H1 (cell line): Measurements from ENCODE around the gene BEND4. TPM values are rescaled to one million over a fixed set of nuclear protein-coding genes. Genes with fewer than 3 reads are reported as not detected.

ENCODE experiments used
- CTCF ChIA-PET: fragments of 300-600 bp; sonication (Branson Sonifier 250); formaldehyde crosslinking; loops from one replicate; lab custom pipeline; 2021; ENCODE audit not compliant: partially characterized antibody; lab: Charles Lee
- POLR2A ChIA-PET: fragments of 300-600 bp; sonication (Branson Sonifier 250); formaldehyde crosslinking; loops from one replicate; lab custom pipeline; 2021; ENCODE audit warnings: inconsistent platforms; ENCODE audit not compliant: partially characterized antibody; lab: Charles Lee
- DNase-seq, 2 experiments: peaks; one replicate each; pipeline versions ENCODE4 v3.0.0 to v3.0.0-alpha.2; 2010 to 2022; ENCODE audit warnings: low spot score in 2 of 2, low read depth in 1 of 2, mixed read lengths in 1 of 2
- FAIRE-seq: peaks from 2 replicates; lab custom pipeline; 2011; peaks lifted over from hg19 to GRCh38; lab: Jason Lieb, UNC
- H2AFZ ChIP-seq: 2 replicates; pipeline ENCODE4 v1.8.1; 2012; ENCODE audit warnings: low read length, inconsistent platforms
- H2AK5ac ChIP-seq: 2 replicates; pipeline ENCODE4 v1.6.1; 2013; ENCODE audit warnings: low read depth, low read length
- H2BK120ac ChIP-seq: replicated peaks from 2 replicates; pipeline ENCODE3; 2013; ENCODE audit warnings: low read depth, low read length, inconsistent platforms
- H2BK12ac ChIP-seq: 2 replicates; pipeline ENCODE4 v1.6.1; 2013; ENCODE audit warnings: low read depth, low read length
- H2BK15ac ChIP-seq: 2 replicates; pipeline ENCODE4 v1.6.1; 2013; ENCODE audit warnings: low read length
- H2BK20ac ChIP-seq: 2 replicates; pipeline ENCODE4 v1.6.1; 2013; ENCODE audit warnings: low read length
- H2BK5ac ChIP-seq: 2 replicates; pipeline ENCODE4 v1.6.1; 2013; ENCODE audit warnings: low read depth, low read length
- H3K14ac ChIP-seq: 2 replicates; pipeline ENCODE4 v1.6.1; 2013; ENCODE audit warnings: inconsistent platforms; ENCODE audit not compliant: insufficient read length
- H3K18ac ChIP-seq: 2 replicates; pipeline ENCODE4 v1.6.1; 2013; ENCODE audit warnings: low read length; ENCODE audit errors: extremely low read depth
- H3K23ac ChIP-seq: 2 replicates; pipeline ENCODE4 v1.6.1; 2013; ENCODE audit warnings: inconsistent platforms; ENCODE audit not compliant: insufficient read length
- H3K23me2 ChIP-seq: 2 replicates; pipeline ENCODE4 v1.6.1; 2013; ENCODE audit warnings: low read depth, low read length
- H3K27ac ChIP-seq: 2 replicates; pipeline ENCODE4 v1.6.1; 2011; ENCODE audit warnings: low read depth, low read length, inconsistent platforms
- H3K27me3 ChIP-seq, 4 experiments: replicated peaks in 1 of 4; 1 replicate in 1 of 4; 2 replicates in 3 of 4; pipeline versions ENCODE4 v1.6.1 to v1.8.1; 2011 to 2013; ENCODE audit warnings: low read length in 3 of 4, mild to moderate bottlenecking in 3 of 4, inconsistent platforms in 2 of 4, mixed read lengths in 2 of 4, moderate library complexity in 1 of 4; ENCODE audit not compliant: control insufficient read depth in 3 of 4, insufficient read depth in 3 of 4; ENCODE audit errors: extremely low read depth in 1 of 4
- H3K36me3 ChIP-seq, 4 experiments: 2 replicates each; pipeline versions ENCODE4 v1.6.1 to v1.8.1; 2011 to 2013; ENCODE audit warnings: mild to moderate bottlenecking in 4 of 4, low read length in 3 of 4, moderate library complexity in 2 of 4, control low read depth in 1 of 4, inconsistent platforms in 1 of 4; ENCODE audit not compliant: insufficient read depth in 4 of 4, control insufficient read depth in 2 of 4
- H3K4ac ChIP-seq: replicated peaks from 2 replicates; pipeline ENCODE3; 2013; ENCODE audit warnings: low read length, low read depth, mixed read lengths, inconsistent platforms; ENCODE audit not compliant: insufficient read length
- H3K4me1 ChIP-seq, 4 experiments: replicated peaks in 1 of 4; 1 replicate in 1 of 4; 2 replicates in 3 of 4; pipeline versions ENCODE4 v1.6.1 to v1.8.1; 2011 to 2013; ENCODE audit warnings: low read length in 3 of 4, inconsistent platforms in 2 of 4, mixed read lengths in 1 of 4; ENCODE audit not compliant: insufficient read depth in 4 of 4, control insufficient read depth in 3 of 4
- H3K4me2 ChIP-seq, 2 experiments: 2 replicates each; pipeline versions ENCODE4 v1.6.1 to v1.8.1; 2011 to 2013; ENCODE audit warnings: low read depth in 2 of 2, low read length in 2 of 2, control low read depth in 1 of 2, inconsistent platforms in 1 of 2, mild to moderate bottlenecking in 1 of 2; ENCODE audit not compliant: insufficient read depth in 1 of 2
- H3K4me3 ChIP-seq, 4 experiments: fragments of 200-600, 300-600 bp in 1 of 4; sonication (generic), shearing (Covaris generic), sonication (Bioruptor Twin) in 1 of 4; 2 replicates each; pipeline versions ENCODE4 v1.5.1 to v1.8.1; 2011 to 2016; ENCODE audit warnings: low read length in 4 of 4, low read depth in 3 of 4, control low read depth in 2 of 4, inconsistent platforms in 2 of 4, mild to moderate bottlenecking in 2 of 4, mixed read lengths in 1 of 4, moderate library complexity in 1 of 4; ENCODE audit not compliant: insufficient read depth in 2 of 4; ENCODE audit errors: extremely low read depth in 1 of 4
- H3K56ac ChIP-seq: replicated peaks from 2 replicates; pipeline ENCODE3; 2013; ENCODE audit warnings: low read depth, mild to moderate bottlenecking, mixed read lengths, low read length, inconsistent platforms; ENCODE audit not compliant: insufficient read length
- H3K79me1 ChIP-seq: 2 replicates; pipeline ENCODE4 v1.6.1; 2013; ENCODE audit warnings: low read depth, low read length, control low read depth
- H3K79me2 ChIP-seq, 2 experiments: 2 replicates each; pipeline versions ENCODE4 v1.6.1 to v1.8.1; 2012 to 2013; ENCODE audit warnings: low read length in 2 of 2, mild to moderate bottlenecking in 2 of 2, inconsistent platforms in 1 of 2; ENCODE audit not compliant: insufficient read depth in 2 of 2, control insufficient read depth in 1 of 2
- H3K9ac ChIP-seq, 4 experiments: replicated peaks in 1 of 4; 1 replicate in 1 of 4; 2 replicates in 3 of 4; pipeline versions ENCODE4 v1.6.1 to v1.8.1; 2011 to 2013; ENCODE audit warnings: low read depth in 3 of 4, low read length in 3 of 4, control low read depth in 2 of 4, mild to moderate bottlenecking in 2 of 4, moderate library complexity in 2 of 4, inconsistent platforms in 1 of 4; ENCODE audit errors: extremely low read depth in 1 of 4
- H3K9me3 ChIP-seq, 2 experiments: 2 replicates each; pipeline versions ENCODE4 v1.6.1 to v1.8.1; 2012 to 2013; ENCODE audit warnings: mild to moderate bottlenecking in 2 of 2, moderate library complexity in 2 of 2, control low read depth in 1 of 2, inconsistent platforms in 1 of 2, low read depth in 1 of 2, low read length in 1 of 2, mixed read lengths in 1 of 2; ENCODE audit not compliant: insufficient read depth in 2 of 2
- H4K20me1 ChIP-seq, 2 experiments: replicated peaks in 1 of 2; 2 replicates each; pipeline versions ENCODE3 to v1.8.1; 2011 to 2013; ENCODE audit warnings: inconsistent platforms in 2 of 2, low read length in 2 of 2, mild to moderate bottlenecking in 1 of 2; ENCODE audit not compliant: insufficient read depth in 2 of 2, control insufficient read depth in 1 of 2
- H4K5ac ChIP-seq: 2 replicates; pipeline ENCODE4 v1.6.1; 2013; ENCODE audit warnings: low read length, low read depth, mixed read lengths, inconsistent platforms; ENCODE audit not compliant: insufficient read length
- H4K8ac ChIP-seq: 2 replicates; pipeline ENCODE4 v1.8.0; 2013; ENCODE audit warnings: mild to moderate bottlenecking, moderate library complexity, low read length, inconsistent platforms; ENCODE audit not compliant: insufficient read depth; ENCODE audit errors: extremely low read depth
- H4K91ac ChIP-seq: replicated peaks from 2 replicates; pipeline ENCODE3; 2013; ENCODE audit warnings: low read length, mixed read lengths, inconsistent platforms; ENCODE audit not compliant: insufficient read length
- ASH2L ChIP-seq: fragments of 200-600, 300-600 bp; sonication (generic); IDR thresholded peaks from one replicate; pipeline ENCODE4 v1.7.1; 2017; ENCODE audit warnings: low read length
- CEBPB ChIP-seq: IDR thresholded peaks from 2 replicates; pipeline ENCODE4 v1.6.1; 2012; ENCODE audit warnings: low read depth, low read length
- KDM1A ChIP-seq: fragments of 200-600, 300-600 bp; sonication (generic); IDR thresholded peaks from 2 replicates; pipeline ENCODE4 v1.7.1; 2016; ENCODE audit warnings: mild to moderate bottlenecking, low read length, borderline replicate concordance
- PHF8 ChIP-seq: fragments of 200-600 bp; sonication (generic); conservative IDR thresholded peaks from 2 replicates; pipeline ENCODE4 v1.7.1; 2012; ENCODE audit warnings: low read depth, mild to moderate bottlenecking, inconsistent platforms, low read length, moderate library complexity
- WGBS, 2 experiments: shearing (Covaris generic) in 1 of 2; methylation state at CpG; one replicate each; pipeline versions ENCODE4 v1.1.6 to v1.1.7; 2013 to 2015; ENCODE audit warnings: low lambda C conversion rate in 2 of 2, mixed read lengths in 2 of 2, inconsistent platforms in 1 of 2, low coverage in 1 of 2, missing lambda C conversion rate in 1 of 2; ENCODE audit not compliant: insufficient replicate concordance in 2 of 2, insufficient coverage in 1 of 2, insufficient read length in 1 of 2; ENCODE audit errors: extremely low coverage in 1 of 2, missing lambda C conversion rate in 1 of 2; 5-methylcytosine and 5-hydroxymethylcytosine counted together
- polyA plus RNA-seq, 7 experiments: library from polyadenylated mRNA; depleted of rRNA in 3 of 7; stranded (reverse) in 5 of 7; unstranded in 2 of 7; fragments of >200 nt in 5 of 7; fragments of 200-250 nt in 2 of 7; gene quantifications; 1 replicate in 5 of 7; 2 replicates in 1 of 7; 4 replicates in 1 of 7; pipeline versions ENCODE4 v1.2.1 to v1.2.3, GENCODE V29; 2011 to 2013; ENCODE audit warnings: missing spikeins in 2 of 7, mixed read lengths in 2 of 7
- total RNA-seq: library from RNA; stranded (reverse); fragmentation: NEBNext Ultra II Directional; extraction: Animal tissue kit (Norgen Biotek cat#: 25700); gene quantifications from 2 replicates; pipeline ENCODE4 v1.2.1, GENCODE V29; 2021

The BEND4 gene
- total and polyA plus RNA-seq, 2 of the 8 experiments (the other 6 are each of a cell fraction or from before 2014, with no cell fraction given), result 12.2 to 45.4 TPM

GRCh38 chr4:42142591-42142990 lies 9.9 kb downstream of the BEND4 start:
- CTCF ChIA-PET, result interaction anchor here (2.2 kb wide), 1 partner anchor 11 kb away, joined by 9 read pairs; no protein-coding TSS in a partner anchor
- no peak for TF ChIP-seq ASH2L
- TF ChIP-seq PHF8, result no peak
- TF ChIP-seq CEBPB, result no peak
- TF ChIP-seq KDM1A, result no peak

More at GRCh38 chr4:42142591-42142990, 9.9 kb downstream of the BEND4 start:
- Histone ChIP-seq H2BK20ac (no peak overlapping the region), H2AFZ (no peak overlapping the region), H2BK5ac (no peak overlapping the region), H3K27ac (no peak overlapping the region), H3K9me3 (no peaks in the 10 kb centered on the region), H3K23ac (no peak overlapping the region), H3K79me1 (0 out of 2 replicates have a peak, but pooled peaks cover 3% of the 10 kb centered on the region), H3K14ac (no peak overlapping the region), H3K4me1 (no peaks in the 10 kb centered on the region), H2BK15ac (no peak overlapping the region), H3K56ac (no peak overlapping the region), H4K8ac (no peak overlapping the region), H3K36me3 (peaks cover 5 to 26% (median 16%) of the 10 kb centered on the region in 4 experiments; a peak in 7 of 8 replicates), H4K91ac (no peak overlapping the region), H3K4me3 (no peak overlapping the region), H3K9ac (no peak overlapping the region), H4K20me1 (peaks cover 3 to 4% of the 10 kb centered on the region in 2 experiments), H3K23me2 (no peaks in the 10 kb centered on the region), H2AK5ac (no peak overlapping the region), H3K27me3 (no peaks in the 10 kb centered on the region), H3K18ac (no peak overlapping the region), H4K5ac (no peak overlapping the region), H3K79me2 (peaks cover 0 to 61% of the 10 kb centered on the region in 2 experiments), H3K4me2 (no peak overlapping the region), H2BK12ac (no peak overlapping the region), H3K4ac (no peak overlapping the region), H2BK120ac (no peak overlapping the region)
- POLR2A ChIA-PET, result no interaction called here
- WGBS, 2 experiments, result 93% methylated on average over 4 of the region's 4 CpGs; no CpG with 5 or more reads in 1 of the 2 experiments
- FAIRE-seq (no peak), DNase-seq (no peak)
